ENCODE data around the gene CPNE6.

CPNE6 gene

GRCh38 chr14:24072436-24072835 lies 1.1 kb downstream of the CPNE6 start:
- TF ChIP-seq CTCF (IDR thresholded peaks at IDR 0.05; ENCODE audit: low read length, missing control alignments), result no peak
- no peak overlapping the region for H3K4me3 ChIP-seq (replicated peaks; ENCODE audit: low read depth, low read length)
- no peak for DNase-seq (ENCODE audit: low read depth)

GRCh38 chr14:24072881-24073877 lies 1.8 kb downstream of the CPNE6 start:
- no peak for TF ChIP-seq CTCF (IDR thresholded peaks at IDR 0.05; ENCODE audit: low read length, missing control alignments)
- no peak for DNase-seq (ENCODE audit: low read depth)
- H3K4me3 ChIP-seq (replicated peaks; ENCODE audit: low read depth, low read length), result no peak overlapping the region

- no peak for TF ChIP-seq CTCF (IDR thresholded peaks at IDR 0.05; ENCODE audit: low read length, missing control alignments)
- no peak overlapping the region for H3K4me3 ChIP-seq (replicated peaks; ENCODE audit: low read depth, low read length)
- DNase-seq (ENCODE audit: low read depth), result no peak
Measured at GRCh38 chr14:24074625-24075484, 3.5 kb downstream of the CPNE6 start.

- H3K4me3 ChIP-seq (replicated peaks; ENCODE audit: low read depth, low read length), result no peak overlapping the region
- no peak for DNase-seq (ENCODE audit: low read depth)
- TF ChIP-seq CTCF (IDR thresholded peaks at IDR 0.05; ENCODE audit: low read length, missing control alignments), result no peak
Measured at GRCh38 chr14:24075485-24076301, 4.3 kb downstream of the CPNE6 start.

- H3K4me3 ChIP-seq (replicated peaks; ENCODE audit: low read depth, low read length), result no peak overlapping the region
- TF ChIP-seq CTCF (IDR thresholded peaks at IDR 0.05; ENCODE audit: low read length, missing control alignments), result no peak
- no peak for DNase-seq (ENCODE audit: low read depth)
Measured at GRCh38 chr14:24076302-24076601, 4.9 kb downstream of the CPNE6 start.

GRCh38 chr14:24077086-24077485 lies 5.7 kb downstream of the CPNE6 start:
- no peak overlapping the region for H3K4me3 ChIP-seq (replicated peaks; ENCODE audit: low read depth, low read length)
- no peak for TF ChIP-seq CTCF (IDR thresholded peaks at IDR 0.05; ENCODE audit: low read length, missing control alignments)

More at GRCh38 chr14:24077086-24077485, 5.7 kb downstream of the CPNE6 start:
- DNase-seq (ENCODE audit: low read depth), result no peak
